CMK (cell line): ENCODE measurements around the gene VWA8.

Experiments used
- DNase-seq: peaks from one replicate; pipeline ENCODE4 v3.0.0-alpha.2; 2010; ENCODE audit warnings: low read depth

The VWA8 gene

GRCh38 chr13:41802684-41803444 lies 158.0 kb downstream of the VWA8 start:
- no peak for DNase-seq

GRCh38 chr13:41802043-41802683 lies 158.7 kb downstream of the VWA8 start:
- DNase-seq: no peak

DNA sequence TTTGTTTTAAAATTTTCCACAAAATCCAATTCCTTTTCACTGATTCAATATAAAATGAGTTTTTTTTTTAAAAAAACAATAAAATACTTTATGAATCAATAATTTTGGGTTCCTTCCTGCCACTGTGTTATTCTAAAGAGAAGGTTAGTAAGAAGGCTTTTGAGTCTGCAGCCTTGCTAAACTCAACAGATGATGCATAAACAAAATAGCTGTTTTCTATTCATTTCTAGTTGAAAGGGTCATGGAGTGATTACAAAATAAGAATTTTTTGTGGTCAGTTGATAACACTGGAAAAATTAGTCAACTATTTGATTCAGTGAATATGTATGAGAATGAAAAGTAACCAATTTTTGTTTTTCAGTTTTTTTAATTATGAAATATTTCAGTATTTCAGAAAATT lies 169.9 kb downstream of the VWA8 start:
- no peak for DNase-seq

DNA sequence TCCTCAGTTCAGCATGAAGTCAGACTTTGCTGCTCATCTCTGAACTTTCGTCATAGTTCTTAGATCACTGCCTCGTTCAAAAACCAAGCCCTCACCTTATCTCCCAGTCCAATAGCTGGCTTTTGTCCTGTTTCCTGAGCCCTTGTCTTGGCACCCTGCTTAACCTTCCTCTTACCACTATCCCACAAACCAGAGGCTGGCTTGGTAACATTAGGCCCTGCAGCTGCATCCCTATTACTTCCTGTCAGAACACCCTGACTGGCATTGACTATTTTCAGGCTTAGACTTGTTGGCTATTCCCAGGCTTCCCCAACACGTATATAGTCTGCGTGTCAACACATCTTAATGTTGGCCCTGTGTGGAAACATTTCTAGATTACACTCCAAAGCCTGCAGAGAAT lies 172.4 kb downstream of the VWA8 start:
- DNase-seq: no peak

DNA sequence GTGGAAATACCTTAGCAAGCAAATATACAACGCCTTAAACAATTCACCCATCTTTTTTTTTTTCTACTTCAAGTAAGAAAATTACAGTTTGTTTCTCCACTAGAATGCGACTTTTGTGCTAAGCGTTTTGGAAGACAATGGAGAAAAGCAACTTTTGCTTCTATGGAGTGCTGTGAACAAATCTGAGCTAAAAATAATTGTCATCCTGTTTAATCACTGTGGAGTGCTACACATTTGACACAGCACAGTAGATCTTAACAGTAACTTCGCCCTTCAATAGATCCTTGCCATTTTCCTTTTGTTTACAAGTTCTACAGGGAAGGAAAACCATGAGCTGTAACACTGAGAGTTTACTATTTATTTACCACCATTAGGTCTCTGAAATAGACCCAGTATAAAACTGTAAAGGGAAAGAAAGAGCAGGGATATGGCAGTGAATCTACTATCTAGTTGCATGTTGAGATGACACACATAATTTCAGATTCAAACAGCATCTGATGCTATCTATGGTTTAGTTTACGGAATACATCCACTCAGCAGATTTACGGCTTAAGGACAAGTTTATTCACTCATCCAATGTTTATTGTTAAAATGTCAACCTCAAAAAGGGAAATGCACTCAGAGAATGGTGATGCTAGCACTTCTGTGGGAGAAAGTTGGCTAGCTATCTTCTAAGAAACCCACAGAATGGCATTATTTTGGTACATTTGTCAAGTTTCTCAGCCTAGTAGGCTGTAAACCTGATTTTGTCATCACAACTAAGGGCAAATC lies 175.3 kb downstream of the VWA8 start:
- DNase-seq: no peak

DNA sequence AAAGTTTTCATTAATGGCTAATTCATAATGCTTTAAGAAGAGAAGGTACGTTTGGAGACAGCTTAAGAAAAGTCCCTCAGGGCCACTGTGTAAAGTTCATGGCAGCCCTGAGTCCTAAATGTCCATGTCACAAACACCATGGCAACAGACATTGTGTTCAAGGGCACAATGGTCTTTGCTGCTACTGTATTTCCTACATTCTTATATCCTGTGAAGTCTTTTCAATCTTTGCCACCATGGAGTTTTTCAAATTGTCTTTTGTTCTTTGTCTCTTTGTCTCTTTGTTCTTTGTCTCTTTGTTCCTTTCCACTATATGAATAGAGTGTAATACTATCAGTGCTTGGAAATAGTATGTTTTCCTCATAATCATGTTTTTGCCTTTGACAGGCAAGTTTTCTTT lies 178.8 kb downstream of the VWA8 start:
- no peak for DNase-seq

- no peak for DNase-seq
Measured at GRCh38 chr13:41780715-41781706, 179.9 kb downstream of the VWA8 start.

GRCh38 chr13:41775251-41775650 lies 185.7 kb downstream of the VWA8 start:
- no peak for DNase-seq

DNA sequence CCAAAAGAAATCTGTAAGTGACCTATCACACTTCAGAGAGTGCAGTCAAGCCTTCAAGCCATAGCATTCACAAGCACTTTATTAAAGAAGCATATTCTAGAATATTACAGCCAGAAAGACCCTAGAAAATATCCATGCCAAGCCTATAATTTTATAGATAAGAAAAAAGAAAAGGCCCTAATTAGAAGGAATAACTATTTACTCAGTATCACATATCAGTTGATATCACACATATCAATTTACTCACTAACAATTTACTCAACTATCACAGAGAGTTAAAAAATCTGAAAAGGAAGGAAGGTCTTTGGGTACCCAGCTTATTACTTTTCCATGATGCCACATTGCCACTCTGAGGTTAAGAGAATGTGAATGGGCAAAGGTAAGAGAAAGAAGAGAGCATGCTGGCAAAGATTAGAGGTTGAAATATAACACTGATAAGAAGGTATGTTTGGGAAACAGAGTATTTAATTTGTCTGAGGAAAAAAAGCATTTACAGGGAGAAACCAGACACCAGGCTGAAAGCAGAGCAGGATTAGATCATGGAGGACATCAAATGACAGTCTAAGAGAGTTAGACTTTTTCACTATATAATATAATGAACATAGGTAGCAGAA lies 186.2 kb downstream of the VWA8 start:
- DNase-seq: no peak

- no peak for DNase-seq
Measured at GRCh38 chr13:41767801-41768200, 193.1 kb downstream of the VWA8 start.

GRCh38 chr13:41766439-41766838 lies 194.5 kb downstream of the VWA8 start:
- DNase-seq: no peak

DNA sequence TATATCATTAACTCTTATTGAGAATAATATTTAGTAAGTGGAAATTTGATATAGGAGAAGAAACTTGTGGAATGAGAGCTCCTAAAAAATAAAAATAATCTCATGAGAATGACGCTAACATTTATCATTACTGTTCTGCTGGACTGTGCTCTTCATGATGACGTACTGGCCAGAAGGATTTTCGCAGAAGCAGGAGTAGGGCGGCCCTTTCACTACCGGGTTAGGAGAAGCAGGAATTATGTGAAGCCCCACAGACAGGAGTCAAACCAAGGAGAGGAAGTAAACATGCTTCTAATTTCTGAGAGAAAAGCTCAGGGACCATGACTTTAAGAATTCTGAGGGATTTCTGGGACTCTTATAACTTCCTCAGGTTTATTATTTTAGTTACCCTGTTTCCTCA lies 195.1 kb downstream of the VWA8 start:
- no peak for DNase-seq

DNA sequence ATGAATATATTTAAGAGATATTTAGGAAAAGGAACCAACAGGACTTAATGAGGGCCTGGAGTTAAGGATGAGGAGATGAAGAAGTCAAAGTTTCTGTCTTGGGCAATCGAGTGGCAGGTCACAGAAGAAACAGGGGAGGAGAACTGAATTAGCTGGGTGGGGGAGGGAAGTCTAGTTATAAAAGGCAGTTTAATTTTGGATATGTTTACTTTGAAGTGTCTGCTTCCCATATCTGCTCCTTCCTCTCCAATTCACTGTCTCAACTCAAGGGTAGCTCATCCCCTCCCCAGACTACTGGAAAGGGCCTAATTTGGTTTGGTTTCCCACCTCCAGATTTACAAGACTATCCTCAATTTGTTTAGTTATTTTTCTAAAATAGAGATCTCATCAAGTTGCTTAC lies 195.9 kb downstream of the VWA8 start:
- no peak for DNase-seq

DNA sequence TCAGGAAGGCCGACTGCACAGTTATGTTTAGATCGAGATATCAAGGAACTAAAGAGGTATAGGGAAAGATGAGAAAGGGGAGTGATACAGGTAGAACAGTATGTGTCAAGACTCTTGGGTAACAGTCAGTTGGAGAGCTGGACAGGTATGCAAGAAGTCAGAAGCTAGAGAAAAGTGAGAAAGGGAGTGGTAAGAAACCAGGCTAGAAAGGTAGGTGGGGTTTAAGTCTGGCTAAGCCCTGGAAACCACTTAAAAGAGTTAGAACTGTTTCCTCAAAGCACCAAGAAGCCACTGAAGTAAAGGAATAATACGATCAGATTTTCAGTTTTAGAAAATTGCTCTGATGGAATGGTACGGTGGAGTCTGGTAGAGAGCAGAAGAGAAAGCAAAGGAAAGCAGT lies 196.4 kb downstream of the VWA8 start:
- no peak for DNase-seq

GRCh38 chr13:41763782-41764181 lies 197.1 kb downstream of the VWA8 start:
- no peak for DNase-seq

GRCh38 chr13:41762796-41763195 lies 198.1 kb downstream of the VWA8 start:
- no peak for DNase-seq

DNA sequence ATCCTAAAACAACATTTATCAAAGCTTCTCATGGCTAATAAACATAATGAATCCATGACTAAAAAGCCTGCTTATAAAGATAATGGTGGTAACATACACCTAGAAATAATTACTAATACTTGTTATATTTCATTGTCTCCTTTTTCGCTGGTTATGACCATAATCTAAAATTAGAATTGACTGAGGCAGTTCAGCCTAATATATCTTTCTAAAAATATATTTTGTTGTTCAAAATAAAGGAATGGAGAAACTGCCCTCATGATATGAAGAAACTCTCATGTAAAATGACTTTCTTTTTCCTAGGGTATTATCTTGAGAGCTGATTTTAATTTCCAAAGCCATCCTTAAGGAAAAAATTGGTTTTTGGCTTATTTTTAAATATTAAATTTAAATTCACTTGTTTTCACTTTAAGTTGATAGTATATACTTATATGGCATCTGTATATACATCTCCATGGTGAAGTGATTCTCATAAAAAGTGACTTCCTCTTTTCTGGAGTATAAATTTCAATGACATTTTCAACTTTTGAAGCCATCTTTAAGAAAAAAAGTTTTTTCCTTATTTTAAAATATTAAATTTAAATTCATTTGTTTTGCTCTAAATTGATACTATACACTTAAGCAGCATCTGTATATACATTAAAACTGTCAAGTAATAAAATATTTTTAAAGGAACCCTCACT lies 204.6 kb downstream of the VWA8 start:
- no peak for DNase-seq

DNA sequence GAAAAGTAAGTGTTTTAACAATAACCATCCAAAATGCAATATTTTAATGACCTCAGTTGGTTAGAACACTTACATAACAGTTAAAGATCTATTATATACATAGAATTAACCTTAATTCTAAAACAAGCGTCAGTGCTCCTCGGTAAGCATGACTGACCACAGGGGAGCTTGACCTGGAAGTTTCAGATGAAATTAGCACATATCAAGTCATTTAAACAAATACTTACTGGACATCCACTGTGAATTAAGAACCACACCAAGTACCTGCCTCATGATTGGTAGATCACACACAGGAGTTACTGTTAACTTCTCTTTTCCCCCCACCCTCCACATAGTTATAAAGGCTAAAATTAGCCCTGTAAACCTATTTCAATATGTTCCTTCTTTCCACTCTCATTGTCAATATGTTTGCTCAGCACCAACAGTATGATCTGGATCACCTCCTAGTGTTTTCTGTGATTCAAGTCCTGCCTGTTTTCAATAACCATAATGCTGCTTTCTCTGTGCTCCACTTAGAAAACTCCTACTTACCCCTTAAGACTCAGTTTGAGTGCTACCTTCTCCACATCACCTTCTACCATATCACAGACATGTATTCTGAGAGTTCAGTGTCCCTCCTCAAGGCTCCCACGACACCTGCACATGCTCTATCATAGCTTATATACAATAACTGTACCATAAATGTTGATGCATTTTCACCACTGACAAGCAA lies 209.0 kb downstream of the VWA8 start:
- DNase-seq: no peak

DNA sequence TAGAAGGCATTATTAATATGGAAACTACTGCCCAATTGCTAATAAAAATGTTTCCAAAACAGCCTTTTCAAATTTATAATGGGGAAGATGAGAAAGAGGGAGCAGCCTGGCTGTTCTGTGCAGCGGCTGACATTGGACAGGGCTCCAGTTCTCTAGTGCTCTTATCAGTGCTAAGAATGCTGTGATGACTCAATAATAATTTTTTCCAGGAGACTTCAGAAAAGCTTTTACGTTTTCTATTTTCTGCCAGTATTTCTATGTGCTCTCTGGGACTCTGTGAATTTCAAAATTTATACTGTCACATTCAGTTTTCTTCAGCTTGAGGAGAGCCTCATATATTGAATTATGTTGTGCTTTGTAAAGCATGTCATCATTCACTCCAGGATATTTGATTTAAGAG lies 209.6 kb downstream of the VWA8 start:
- no peak for DNase-seq

DNA sequence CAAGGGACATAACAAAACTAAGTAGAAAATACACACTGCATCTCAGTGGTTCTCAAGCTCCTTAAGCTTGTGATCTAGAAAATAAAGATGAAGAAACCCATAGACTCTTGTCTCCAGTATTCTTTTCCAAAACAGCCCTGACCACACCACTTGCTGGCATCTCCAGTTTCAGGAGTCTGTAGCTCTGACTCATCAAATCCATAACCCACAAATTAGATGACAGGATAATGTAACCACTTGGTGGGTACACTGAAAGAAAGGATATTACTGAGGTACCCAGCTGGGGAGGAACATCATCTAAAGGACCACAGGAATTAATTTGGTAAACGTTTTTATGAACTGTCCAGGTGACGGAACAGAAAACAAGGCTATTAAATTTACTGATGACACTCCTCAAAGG lies 214.7 kb downstream of the VWA8 start:
- DNase-seq: no peak
